GM20000 (cell line): ENCODE measurements around the gene ARL14EPL.
A peak's percentile ranks its signal among the peaks of the same experiment; 100 is the strongest.
"Not testable (repeated sequence)": the region's sequence is repeated elsewhere in the genome, so short reads cannot be mapped to it uniquely, and the experiment has no call there.

ENCODE experiments used
- DNase-seq: peaks from one replicate; pipeline ENCODE4 v3.0.0; 2012; ENCODE audit warnings: low spot score
- CTCF ChIP-seq: IDR thresholded peaks from 2 replicates; pipeline ENCODE4 v1.5.1; 2012; ENCODE audit warnings: mild to moderate bottlenecking, control low read depth; ENCODE audit errors: extremely low read depth, missing control alignments

Gene ARL14EPL

GRCh38 chr5:116075191-116075831 is 43.0 kb downstream of the ARL14EPL start:
- no peak for TF ChIP-seq CTCF
- no peak for DNase-seq

- peak; percentile 79 for DNase-seq
- no peak for TF ChIP-seq CTCF
Observed at GRCh38 chr5:116076496-116076895, 44.2 kb downstream of the ARL14EPL start.

GRCh38 chr5:116078199-116078598 is 45.9 kb downstream of the ARL14EPL start:
- no peak for TF ChIP-seq CTCF

GRCh38 chr5:116084287-116084691 is 52.0 kb downstream of the ARL14EPL start:
- no peak for TF ChIP-seq CTCF
- peak; percentile 46 for DNase-seq

More at GRCh38 chr5:116078199-116078598, 45.9 kb downstream of the ARL14EPL start:
- no peak for DNase-seq

DNA sequence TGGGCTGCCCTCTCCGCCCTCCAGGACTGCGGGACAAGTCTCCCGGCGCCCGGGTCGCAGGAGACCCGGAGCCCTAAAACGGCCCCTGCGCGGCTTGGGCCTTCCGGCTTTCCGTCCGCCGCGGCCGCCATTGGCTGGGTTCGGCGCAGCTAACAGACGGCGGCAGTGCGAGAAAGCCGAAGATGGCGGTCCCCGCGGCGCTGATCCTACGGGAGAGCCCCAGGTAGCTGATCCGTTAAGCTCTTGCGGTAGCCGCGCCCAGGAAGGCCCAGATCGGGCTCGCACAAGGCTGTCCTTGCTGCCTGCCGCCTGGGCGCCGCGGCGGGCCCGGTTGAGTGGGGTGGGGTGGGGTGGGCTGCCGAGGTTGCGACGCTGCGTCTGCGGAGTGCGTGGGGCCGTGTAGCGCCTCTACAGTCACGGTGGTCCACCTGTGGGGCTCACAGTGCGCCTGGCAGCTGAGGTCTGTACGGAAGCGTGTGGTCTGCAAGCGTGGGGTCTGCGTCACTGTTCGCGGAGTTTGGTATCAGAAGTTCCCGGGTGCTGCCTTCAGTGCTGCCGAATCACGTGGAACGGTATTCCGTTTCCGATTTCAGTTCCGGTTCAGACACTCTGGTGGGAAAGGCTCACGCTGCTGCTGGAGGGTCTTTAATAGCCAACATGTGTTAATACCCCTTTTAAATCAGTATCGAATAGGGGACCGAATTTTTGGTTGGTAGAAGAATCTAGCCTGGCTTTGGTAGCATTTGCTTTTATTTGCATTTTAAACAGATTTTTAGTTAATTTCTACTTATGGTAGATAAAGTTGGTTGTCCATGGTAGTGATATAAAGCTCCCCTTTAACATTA is 52.8 kb downstream of the ARL14EPL start, which contains the start of gene COMMD10:
Gene COMMD10 (plus strand): TSS at position 155 of the 845 bp plus-strand sequence.
- peak; percentile 77 for DNase-seq
- no peak for TF ChIP-seq CTCF

GRCh38 chr5:116086309-116086708 is 54.0 kb downstream of the ARL14EPL start:
- not testable (repeated sequence) for DNase-seq

DNA sequence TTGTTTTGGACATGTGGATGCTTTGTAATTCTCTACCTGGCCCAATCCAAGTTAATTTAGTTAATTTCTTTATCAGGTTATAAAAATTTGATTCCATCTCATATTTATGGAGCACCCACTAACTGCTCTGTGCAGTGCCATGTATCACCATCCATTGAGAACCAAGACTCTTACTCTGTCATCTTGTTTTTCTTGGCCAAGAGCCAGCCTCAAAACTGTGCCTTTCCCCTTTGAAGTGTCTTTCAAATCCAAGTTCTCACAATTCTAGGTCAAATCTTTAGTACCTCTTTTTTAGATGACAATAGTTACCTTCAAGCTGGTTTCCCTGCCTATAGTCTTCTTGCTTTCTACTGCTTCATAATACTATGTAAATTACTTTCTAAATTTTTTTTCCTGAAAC is 55.8 kb downstream of the ARL14EPL start:
- no peak for DNase-seq
- no peak for TF ChIP-seq CTCF
